Neuronal stem cell (in vitro differentiated cells): ENCODE data around the gene RREB1.
A peak's percentile ranks its signal among the peaks of the same experiment; 100 is the strongest.

Experiments used
- DNase-seq: peaks from one replicate; pipeline ENCODE4 v3.0.0-alpha.2; 2013; ENCODE audit warnings: low spot score
- H2AFZ ChIP-seq: one replicate; pipeline ENCODE4 v1.6.1; 2013; ENCODE audit warnings: mild to moderate bottlenecking, low read length, inconsistent platforms
- H2AK5ac ChIP-seq: 2 replicates; pipeline ENCODE4 v1.6.1; 2013; ENCODE audit warnings: low read depth, mild to moderate bottlenecking, inconsistent platforms, low read length, moderate library complexity, mixed read lengths
- H2BK120ac ChIP-seq: 2 replicates; pipeline ENCODE4 v1.6.1; 2013; ENCODE audit warnings: low read depth, mild to moderate bottlenecking, inconsistent platforms, low read length, moderate library complexity, mixed read lengths
- H2BK12ac ChIP-seq: one replicate; pipeline ENCODE4 v1.6.1; 2013; ENCODE audit warnings: low read length, inconsistent platforms
- H2BK15ac ChIP-seq: 2 replicates; pipeline ENCODE4 v1.6.1; 2013; ENCODE audit warnings: mild to moderate bottlenecking, low read length, inconsistent platforms, mixed read lengths
- H2BK5ac ChIP-seq: one replicate; pipeline ENCODE4 v1.6.1; 2013; ENCODE audit warnings: inconsistent platforms, mild to moderate bottlenecking, low read length, moderate library complexity
- H3K14ac ChIP-seq: one replicate; pipeline ENCODE4 v1.6.1; 2013; ENCODE audit warnings: low read length, inconsistent platforms
- H3K18ac ChIP-seq: 2 replicates; pipeline ENCODE4 v1.6.1; 2013; ENCODE audit warnings: low read length, inconsistent platforms
- H3K23ac ChIP-seq: 2 replicates; pipeline ENCODE4 v1.6.1; 2013; ENCODE audit warnings: low read depth, mild to moderate bottlenecking, mixed read lengths, low read length, inconsistent platforms; ENCODE audit not compliant: poor library complexity
- H3K27ac ChIP-seq: replicated peaks from 3 replicates; pipeline ENCODE4 v1.5.1; 2013; ENCODE audit warnings: low read length, inconsistent platforms
- H3K27me3 ChIP-seq, 3 experiments: 2 replicates each; pipeline ENCODE4 v1.6.1; 2013; ENCODE audit warnings: low read length in 3 of 3, mild to moderate bottlenecking in 2 of 3, inconsistent platforms in 1 of 3, low read depth in 1 of 3, mixed read lengths in 1 of 3, moderate library complexity in 1 of 3; ENCODE audit not compliant: control insufficient read depth in 3 of 3, insufficient read depth in 3 of 3
- H3K36me3 ChIP-seq, 2 donors: replicated peaks in 1 of 2; 2 replicates each; pipeline ENCODE4 v1.6.1; 2013; ENCODE audit warnings: low read length in 2 of 2; ENCODE audit not compliant: control insufficient read depth in 2 of 2, insufficient read depth in 2 of 2
- H3K4ac ChIP-seq: 2 replicates; pipeline ENCODE4 v1.6.1; 2013; ENCODE audit warnings: inconsistent platforms, mild to moderate bottlenecking, low read length, moderate library complexity
- H3K4me1 ChIP-seq, 2 donors: 1 replicate in 1 of 2; 2 replicates in 1 of 2; pipeline ENCODE4 v1.6.1; 2013; ENCODE audit warnings: low read length in 2 of 2, low read depth in 1 of 2; ENCODE audit not compliant: control insufficient read depth in 2 of 2, insufficient read depth in 1 of 2
- H3K4me2 ChIP-seq: one replicate; pipeline ENCODE4 v1.6.1; 2013; ENCODE audit warnings: mild to moderate bottlenecking, low read length, inconsistent platforms; ENCODE audit not compliant: insufficient read depth, poor library complexity, severe bottlenecking
- H3K4me3 ChIP-seq, 2 donors: 2 replicates each; pipeline ENCODE4 v1.5.1; 2013; ENCODE audit warnings: low read length in 2 of 2, mild to moderate bottlenecking in 2 of 2, inconsistent platforms in 1 of 2, moderate library complexity in 1 of 2
- H3K79me1 ChIP-seq: one replicate; pipeline ENCODE4 v1.6.1; 2013; ENCODE audit warnings: low read depth, mild to moderate bottlenecking, inconsistent platforms, low read length, moderate library complexity
- H3K9ac ChIP-seq: one replicate; pipeline ENCODE4 v1.6.1; 2013; ENCODE audit warnings: mild to moderate bottlenecking, low read depth, low read length, inconsistent platforms; ENCODE audit not compliant: poor library complexity
- H3K9me3 ChIP-seq, 2 donors: replicated peaks in 1 of 2; 2 replicates each; pipeline versions ENCODE3 to v1.6.1; 2013; ENCODE audit warnings: low read length in 2 of 2, mild to moderate bottlenecking in 2 of 2, inconsistent platforms in 1 of 2, low read depth in 1 of 2, mixed read lengths in 1 of 2, moderate library complexity in 1 of 2; ENCODE audit not compliant: control insufficient read depth in 2 of 2, insufficient read depth in 1 of 2
- H4K8ac ChIP-seq: one replicate; pipeline ENCODE4 v1.6.1; 2013; ENCODE audit warnings: low read depth, mild to moderate bottlenecking, inconsistent platforms, low read length, moderate library complexity
- H4K91ac ChIP-seq: one replicate; pipeline ENCODE4 v1.6.1; 2013; ENCODE audit warnings: low read length, low read depth, mild to moderate bottlenecking, inconsistent platforms; ENCODE audit not compliant: poor library complexity
- WGBS, 2 donors: extraction: QIAGEN DNeasy Blood & Tissue Kit; methylation state at CpG; one replicate each; pipeline ENCODE4 v1.1.7; 2013; ENCODE audit warnings: missing lambda C conversion rate in 2 of 2, mixed read lengths in 1 of 2; ENCODE audit not compliant: insufficient read length in 2 of 2, insufficient replicate concordance in 1 of 2; ENCODE audit errors: extremely low coverage in 2 of 2; 5-methylcytosine and 5-hydroxymethylcytosine counted together

RREB1 gene

DNA sequence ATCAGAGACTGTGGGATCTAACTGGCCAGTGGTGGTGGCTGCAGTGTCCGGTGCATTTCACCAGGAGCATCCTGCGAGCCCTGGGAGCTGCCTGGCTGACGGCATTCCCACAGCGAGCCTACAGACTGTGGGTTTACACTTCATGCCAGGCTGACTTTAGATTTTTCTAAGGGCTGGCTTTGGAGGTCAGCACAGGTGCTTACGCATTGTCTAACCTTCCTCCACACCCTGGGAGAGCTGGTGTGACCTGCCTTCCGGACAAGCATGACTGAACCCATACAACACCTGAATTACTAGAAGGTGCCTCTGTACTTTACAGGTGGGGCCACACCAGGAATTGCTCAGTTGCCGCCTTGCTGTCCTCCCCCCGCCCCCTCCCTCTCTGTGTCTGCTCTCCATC, 96.2 kb downstream of the RREB1 start:
- no peak overlapping the region for H3K4ac ChIP-seq
- H4K91ac ChIP-seq: no peak overlapping the region
- no peak for DNase-seq
- peak overlapping the region; percentile 0 for H3K18ac ChIP-seq
- H2BK15ac ChIP-seq: no peak overlapping the region
- H2AK5ac ChIP-seq: no peak overlapping the region
- H2BK5ac ChIP-seq: no peak overlapping the region
- H3K4me2 ChIP-seq: no peak overlapping the region
- H3K27ac ChIP-seq: no peak overlapping the region
- no peak overlapping the region for H4K8ac ChIP-seq
- no peaks in the 10 kb centered on the region for H3K27me3 ChIP-seq
- H3K36me3 ChIP-seq: peaks cover 0 to 41% of the 10 kb centered on the region in 2 donors
- H3K79me1 ChIP-seq: no peaks in the 10 kb centered on the region
- WGBS, 2 donors: no CpG with 5 or more reads among the region's 8 CpGs
- no peaks in the 10 kb centered on the region for H3K9me3 ChIP-seq
- no peak overlapping the region for H2AFZ ChIP-seq
- H3K23ac ChIP-seq: no peak overlapping the region
- H2BK120ac ChIP-seq: no peak overlapping the region
- H2BK12ac ChIP-seq: no peak overlapping the region
- H3K4me1 ChIP-seq: no peaks in the 10 kb centered on the region
- H3K9ac ChIP-seq: no peak overlapping the region
- peak overlapping the region in 1 of 2 donors; percentile 5 for H3K4me3 ChIP-seq
- no peak overlapping the region for H3K14ac ChIP-seq

DNA sequence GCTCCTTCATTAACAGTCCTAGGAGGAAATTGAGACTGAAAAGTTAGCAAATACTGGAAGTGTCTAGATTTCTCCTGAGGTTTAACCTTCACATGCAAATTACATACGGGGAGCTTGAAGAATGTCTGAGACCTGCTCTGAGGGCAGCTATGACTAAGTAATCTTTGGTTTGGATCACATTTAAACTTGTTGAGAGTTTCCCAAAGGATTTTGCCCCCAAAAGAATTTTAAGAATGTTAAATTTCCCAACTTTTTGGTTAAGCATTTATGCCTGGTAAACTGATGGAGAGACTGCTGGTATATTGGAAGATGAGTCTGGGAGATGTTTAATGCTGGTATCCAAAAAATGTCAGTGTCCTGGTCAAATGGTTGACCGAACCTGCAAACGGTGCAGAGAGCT, 97.0 kb downstream of the RREB1 start:
- no peak overlapping the region for H2AFZ ChIP-seq
- H3K27ac ChIP-seq: no peak overlapping the region
- H4K91ac ChIP-seq: no peak overlapping the region
- no peak overlapping the region for H2AK5ac ChIP-seq
- H3K27me3 ChIP-seq: no peaks in the 10 kb centered on the region
- H3K23ac ChIP-seq: no peak overlapping the region
- H3K36me3 ChIP-seq: peaks cover 0 to 42% of the 10 kb centered on the region in 2 donors
- no CpG with 5 or more reads among the region's 3 CpGs for WGBS, 2 donors
- H2BK120ac ChIP-seq: no peak overlapping the region
- H3K9me3 ChIP-seq: no peaks in the 10 kb centered on the region
- H3K79me1 ChIP-seq: no peaks in the 10 kb centered on the region
- no peak overlapping the region for H3K14ac ChIP-seq
- no peak overlapping the region for H3K9ac ChIP-seq
- no peak overlapping the region for H2BK12ac ChIP-seq
- H3K4ac ChIP-seq: no peak overlapping the region
- H4K8ac ChIP-seq: no peak overlapping the region
- H3K4me2 ChIP-seq: no peak overlapping the region
- H3K4me1 ChIP-seq: no peaks in the 10 kb centered on the region
- H3K4me3 ChIP-seq: no peak overlapping the region
- H2BK5ac ChIP-seq: no peak overlapping the region
- no peak overlapping the region for H3K18ac ChIP-seq
- no peak for DNase-seq
- H2BK15ac ChIP-seq: no peak overlapping the region

DNA sequence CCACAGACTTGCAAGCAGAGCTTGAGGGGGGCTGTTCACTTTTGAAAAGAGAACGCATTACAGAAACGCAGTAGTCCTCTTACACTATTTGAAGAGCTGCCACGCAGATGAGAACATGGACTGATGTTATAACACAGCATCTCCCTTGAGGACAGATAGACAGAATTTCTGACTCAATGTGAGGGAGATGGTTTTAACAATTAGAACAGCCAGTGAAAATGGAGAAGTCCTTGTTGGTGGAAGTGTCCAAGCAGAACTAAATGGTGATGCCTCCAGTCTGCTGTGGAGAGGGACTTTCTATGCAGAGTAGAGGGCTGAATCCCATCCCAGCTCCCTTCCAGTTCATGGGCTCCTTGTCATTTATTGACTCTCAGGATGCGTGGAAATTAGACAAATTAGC, 100.0 kb downstream of the RREB1 start:
- Histone ChIP-seq H3K9ac (no peak overlapping the region), H2BK5ac (no peak overlapping the region), H4K8ac (no peak overlapping the region), H3K27me3 (no peaks in the 10 kb centered on the region), H2AK5ac (no peak overlapping the region), H3K14ac (no peak overlapping the region), H3K4me1 (peaks cover 0 to 2% of the 10 kb centered on the region in 2 donors), H2BK15ac (no peak overlapping the region), H3K79me1 (no peaks in the 10 kb centered on the region), H3K4ac (no peak overlapping the region), H3K23ac (no peak overlapping the region), H3K4me3 (no peak overlapping the region), H3K27ac (no peak overlapping the region), H3K18ac (no peak overlapping the region), H4K91ac (no peak overlapping the region), H2AFZ (no peak overlapping the region), H3K36me3 (peaks cover 0 to 52% of the 10 kb centered on the region in 2 donors), H3K9me3 (no peaks in the 10 kb centered on the region), H2BK120ac (no peak overlapping the region), H3K4me2 (no peak overlapping the region), H2BK12ac (no peak overlapping the region)
- no CpG with 5 or more reads among the region's 4 CpGs for WGBS, 2 donors
- DNase-seq: no peak

DNA sequence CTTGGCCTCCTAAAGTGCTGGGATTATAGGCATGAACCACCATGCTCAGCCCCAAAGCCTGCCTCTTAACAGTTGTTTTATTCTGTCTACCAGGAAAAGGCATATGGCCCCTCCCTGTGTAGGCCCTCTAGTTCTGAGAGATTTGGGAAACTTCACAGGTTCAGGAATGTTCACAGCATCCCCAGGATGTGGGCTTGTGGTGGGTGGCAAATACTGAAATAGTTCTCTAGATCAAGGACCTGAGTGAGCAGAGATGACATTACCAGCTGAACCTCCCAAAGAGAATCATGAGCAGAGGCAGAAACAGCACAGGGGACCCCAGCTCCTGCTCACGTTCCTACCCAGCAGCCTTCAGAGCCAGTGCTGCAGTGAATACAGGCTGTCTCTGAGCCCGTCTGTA, 105.7 kb downstream of the RREB1 start:
- H3K4me2 ChIP-seq: no peak overlapping the region
- no peak overlapping the region for H3K23ac ChIP-seq
- H2AK5ac ChIP-seq: no peak overlapping the region
- no peaks in the 10 kb centered on the region for H3K9me3 ChIP-seq
- H3K36me3 ChIP-seq: peaks cover 0 to 83% of the 10 kb centered on the region in 2 donors
- peaks cover 0 to 17% of the 10 kb centered on the region in 2 donors for H3K4me1 ChIP-seq
- H2BK15ac ChIP-seq: no peak overlapping the region
- no peaks in the 10 kb centered on the region for H3K79me1 ChIP-seq
- H3K14ac ChIP-seq: no peak overlapping the region
- H3K27me3 ChIP-seq: no peaks in the 10 kb centered on the region
- no peak overlapping the region for H3K18ac ChIP-seq
- no peak overlapping the region for H3K4ac ChIP-seq
- no peak overlapping the region for H2AFZ ChIP-seq
- H2BK120ac ChIP-seq: no peak overlapping the region
- H4K8ac ChIP-seq: no peak overlapping the region
- H2BK5ac ChIP-seq: no peak overlapping the region
- H3K9ac ChIP-seq: no peak overlapping the region
- no CpG with 5 or more reads among the region's 2 CpGs for WGBS, 2 donors
- no peak overlapping the region for H3K4me3 ChIP-seq
- H2BK12ac ChIP-seq: no peak overlapping the region
- H3K27ac ChIP-seq: no peak overlapping the region
- DNase-seq: no peak
- H4K91ac ChIP-seq: no peak overlapping the region
